CD4-positive, alpha-beta memory T cell (primary cell): ENCODE measurements around the gene ZIC3. TPM values are rescaled to one million over a fixed set of nuclear protein-coding genes. Genes with fewer than 3 reads are reported as not detected.

Experiments used
- CTCF ChIA-PET: fragments of 350-600 bp; sonication (Branson Sonifier 250); formaldehyde crosslinking; loops from one replicate; lab custom pipeline; 2021; ENCODE audit warnings: inconsistent platforms; ENCODE audit not compliant: partially characterized antibody; lab: Charles Lee
- POLR2A ChIA-PET: fragments of 350-600 bp; sonication (Branson Sonifier 250); formaldehyde crosslinking; loops from one replicate; lab custom pipeline; 2021; ENCODE audit not compliant: partially characterized antibody; lab: Charles Lee
- DNase-seq, 5 donors: peaks; one replicate each; pipeline versions ENCODE4 v3.0.0 to v3.0.0-alpha.2; 2020 to 2022; ENCODE audit warnings: mixed read lengths in 1 of 5
- H3K27ac ChIP-seq: one replicate; pipeline ENCODE4 v1.7.0; 2013; ENCODE audit warnings: low read depth, low read length
- H3K27me3 ChIP-seq: 2 replicates; pipeline ENCODE4 v1.7.0; 2013; ENCODE audit warnings: mild to moderate bottlenecking, low read length, moderate library complexity; ENCODE audit not compliant: insufficient read depth
- H3K36me3 ChIP-seq: 2 replicates; pipeline ENCODE4 v1.7.0; 2013; ENCODE audit warnings: mild to moderate bottlenecking, low read length, moderate library complexity; ENCODE audit not compliant: insufficient read depth
- H3K4me1 ChIP-seq: 2 replicates; pipeline ENCODE4 v1.7.0; 2013; ENCODE audit warnings: mild to moderate bottlenecking, low read length, moderate library complexity; ENCODE audit not compliant: insufficient read depth
- H3K4me3 ChIP-seq, 2 donors: one replicate each; pipeline ENCODE4 v1.7.0; 2013; ENCODE audit warnings: low read length in 2 of 2, mild to moderate bottlenecking in 1 of 2
- H3K9me3 ChIP-seq, 2 donors: one replicate each; pipeline ENCODE4 v1.7.0; 2013; ENCODE audit warnings: low read length in 2 of 2, control low read depth in 1 of 2; ENCODE audit not compliant: control insufficient read depth in 1 of 2
- H3K27ac Mint-ChIP-seq, 7 donors: one replicate each; pipeline ENCODE4 v1.8.0; 2020 to 2021; ENCODE audit warnings: mixed read lengths in 7 of 7, mild to moderate bottlenecking in 6 of 7, inconsistent platforms in 3 of 7, moderate library complexity in 3 of 7
- H3K27me3 Mint-ChIP-seq, 2 donors: one replicate each; pipeline ENCODE4 v1.8.0; 2020 to 2021; ENCODE audit warnings: mixed read lengths in 2 of 2
- H3K36me3 Mint-ChIP-seq, 2 donors: one replicate each; pipeline ENCODE4 v1.8.0; 2020 to 2021; ENCODE audit warnings: mixed read lengths in 2 of 2, inconsistent platforms in 1 of 2, mild to moderate bottlenecking in 1 of 2
- H3K4me1 Mint-ChIP-seq, 4 donors: one replicate each; pipeline ENCODE4 v1.8.0; 2020 to 2021; ENCODE audit warnings: mixed read lengths in 4 of 4, mild to moderate bottlenecking in 1 of 4
- H3K4me3 Mint-ChIP-seq, 8 donors: one replicate each; pipeline ENCODE4 v1.8.0; 2020 to 2021; ENCODE audit warnings: mixed read lengths in 8 of 8, mild to moderate bottlenecking in 7 of 8, moderate library complexity in 6 of 8, inconsistent platforms in 3 of 8
- H3K9me3 Mint-ChIP-seq, 8 donors: one replicate each; pipeline ENCODE4 v1.8.0; 2020 to 2021; ENCODE audit warnings: mixed read lengths in 8 of 8, mild to moderate bottlenecking in 5 of 8, inconsistent platforms in 3 of 8, moderate library complexity in 1 of 8
- intact Hi-C: fragments of 100-400 bp; cut with micrococcal nuclease; formaldehyde crosslinking; loops from one replicate; pipeline ENCODE4 v1.15.1; 2023
- polyA plus RNA-seq, 2 donors: library from polyadenylated mRNA; unstranded; fragments of 300-500 nt; fragmentation: Illumina TruSeq; gene quantifications; one replicate each; pipeline ENCODE4 v1.2.3, GENCODE V29; 2021
- total RNA-seq, 2 experiments: library from RNA; stranded (reverse); gene quantifications; one replicate each; pipeline ENCODE4 v1.2.3, GENCODE V29; 2021

ZIC3 gene
- total and polyA plus RNA-seq, 4 experiments from 2014 or later = not detected

GRCh38 chrX:137574784-137575293 is 8.9 kb downstream of the ZIC3 start:
- Mint-ChIP-seq H3K4me3 (no peak overlapping the region), H3K9me3 (peaks cover 0 to 9% (median 2%) of the 10 kb centered on the region in 8 donors), H3K36me3 (no peaks in the 10 kb centered on the region), H3K4me1 (peaks cover 0 to under 1% (median 0%) of the 10 kb centered on the region in 4 donors), H3K27me3 (peaks cover 16 to 22% of the 10 kb centered on the region in 2 donors), H3K27ac (no peak overlapping the region)
- Histone ChIP-seq H3K27ac (no peak overlapping the region), H3K27me3 (peaks cover 3% of the 10 kb centered on the region), H3K4me3 (no peak overlapping the region), H3K9me3 (no peaks in the 10 kb centered on the region), H3K36me3 (no peaks in the 10 kb centered on the region), H3K4me1 (no peaks in the 10 kb centered on the region)
- intact Hi-C loops = no loop called here
- DNase-seq = no peak
- ChIA-PET POLR2A (no interaction called here), CTCF (no interaction called here)

DNA sequence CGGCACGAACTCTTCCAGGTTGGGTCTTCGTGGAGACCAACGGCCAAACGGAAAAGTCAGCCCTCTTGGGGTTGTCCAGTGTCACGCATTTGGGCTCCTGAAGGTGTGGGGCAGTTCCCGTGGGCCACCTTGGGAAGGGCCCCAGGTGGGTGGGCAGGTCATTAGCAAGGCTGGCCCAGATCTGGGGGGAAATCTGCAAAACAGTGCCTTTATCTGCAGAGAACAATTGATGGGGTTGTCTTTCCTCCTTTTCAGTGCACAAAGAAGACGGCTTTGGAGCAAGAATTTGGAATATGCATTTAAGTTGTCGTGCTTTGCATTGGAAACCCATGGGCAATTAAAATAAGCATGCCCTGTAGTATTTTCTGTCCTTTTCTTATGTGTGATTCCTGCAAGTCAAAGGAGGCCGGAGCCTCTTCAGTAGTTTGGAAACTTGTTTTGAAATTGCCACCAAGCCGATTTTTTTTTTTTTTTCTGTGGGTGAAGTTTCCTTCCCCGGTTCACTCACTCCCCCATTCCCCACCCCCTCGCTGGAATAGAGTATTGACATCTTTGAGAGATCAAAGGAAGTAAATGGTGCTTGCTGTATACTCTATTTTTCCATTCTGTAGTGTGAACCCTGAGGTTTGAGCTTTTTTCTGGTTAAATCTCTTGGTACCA is 9.8 kb downstream of the ZIC3 start:
- H3K27ac ChIP-seq = no peak overlapping the region
- H3K27me3 ChIP-seq = peaks cover 3% of the 10 kb centered on the region
- H3K36me3 ChIP-seq = no peaks in the 10 kb centered on the region
- H3K36me3 Mint-ChIP-seq = no peaks in the 10 kb centered on the region
- no peaks in the 10 kb centered on the region for H3K4me1 Mint-ChIP-seq
- H3K9me3 Mint-ChIP-seq = peaks cover 0 to 8% (median 0%) of the 10 kb centered on the region in 8 donors
- no peak overlapping the region for H3K4me3 Mint-ChIP-seq
- no peaks in the 10 kb centered on the region for H3K9me3 ChIP-seq
- ChIA-PET CTCF (no interaction called here), POLR2A (no interaction called here)
- no peak overlapping the region for H3K27ac Mint-ChIP-seq
- no peak overlapping the region for H3K4me3 ChIP-seq
- intact Hi-C loops = no loop called here
- no peaks in the 10 kb centered on the region for H3K4me1 ChIP-seq
- DNase-seq = no peak
- peaks cover 16 to 17% of the 10 kb centered on the region in 2 donors for H3K27me3 Mint-ChIP-seq

GRCh38 chrX:137587151-137587550 is 21.2 kb downstream of the ZIC3 start:
- CTCF ChIA-PET = no interaction called here
- DNase-seq = no peak

DNA sequence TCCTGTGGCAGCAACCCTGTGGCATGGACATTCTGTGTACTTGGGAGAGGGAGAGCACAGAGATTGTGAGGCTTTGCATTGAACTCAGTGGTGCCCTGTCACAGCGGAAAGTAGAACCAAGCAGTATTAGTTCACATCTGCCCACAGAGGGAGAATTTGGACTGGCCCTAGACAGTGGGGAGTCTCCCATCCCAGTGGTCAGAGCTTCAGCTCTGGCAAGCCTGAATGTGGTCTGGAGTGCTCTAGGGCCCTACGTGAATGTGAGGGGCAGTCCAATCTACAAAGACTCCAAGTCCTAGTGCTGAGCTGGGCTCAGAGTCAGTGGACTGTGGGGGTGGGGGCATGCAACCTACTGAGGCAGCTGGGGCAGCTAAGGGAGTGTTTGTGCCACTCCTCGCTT is 34.8 kb downstream of the ZIC3 start:
- H3K27ac Mint-ChIP-seq = no peak overlapping the region
- intact Hi-C loops = no loop called here
- Histone ChIP-seq H3K9me3 (no peaks in the 10 kb centered on the region), H3K36me3 (no peaks in the 10 kb centered on the region), H3K4me1 (no peaks in the 10 kb centered on the region), H3K27ac (no peak overlapping the region), H3K27me3 (no peaks in the 10 kb centered on the region), H3K4me3 (no peak overlapping the region)
- peaks cover 2 to 4% of the 10 kb centered on the region in 2 donors for H3K27me3 Mint-ChIP-seq
- H3K4me3 Mint-ChIP-seq = no peak overlapping the region
- peaks cover 0 to 5% (median 0%) of the 10 kb centered on the region in 8 donors for H3K9me3 Mint-ChIP-seq
- CTCF ChIA-PET = no interaction called here
- no peak for DNase-seq
- POLR2A ChIA-PET = no interaction called here
- no peaks in the 10 kb centered on the region for H3K36me3 Mint-ChIP-seq
- no peaks in the 10 kb centered on the region for H3K4me1 Mint-ChIP-seq

More at GRCh38 chrX:137587151-137587550, 21.2 kb downstream of the ZIC3 start:
- Mint-ChIP-seq H3K9me3 (no peaks in the 10 kb centered on the region), H3K36me3 (no peaks in the 10 kb centered on the region), H3K27ac (no peak overlapping the region), H3K4me3 (no peak overlapping the region), H3K27me3 (peaks cover 2 to 4% of the 10 kb centered on the region in 2 donors), H3K4me1 (peaks cover 0 to 4% (median 0%) of the 10 kb centered on the region in 4 donors)
- H3K4me1 ChIP-seq = no peaks in the 10 kb centered on the region
- no peaks in the 10 kb centered on the region for H3K9me3 ChIP-seq
- H3K27me3 ChIP-seq = no peaks in the 10 kb centered on the region
- intact Hi-C loops = no loop called here
- H3K36me3 ChIP-seq = no peaks in the 10 kb centered on the region
- H3K27ac ChIP-seq = no peak overlapping the region
- POLR2A ChIA-PET = no interaction called here
- no peak overlapping the region for H3K4me3 ChIP-seq
